Endothelial cell (in vitro differentiated cells): ENCODE results near the gene FBLL1. TPM values are rescaled to one million over a fixed set of nuclear protein-coding genes. Genes with fewer than 3 reads are reported as not detected.
A peak's percentile ranks its signal among the peaks of the same experiment; 100 is the strongest.

Experiments
- DNase-seq: peaks from one replicate; pipeline ENCODE4 v3.0.0; 2021; ENCODE audit warnings: low spot score
- H3K27ac Mint-ChIP-seq: one replicate; pipeline ENCODE4 v1.8.0; 2021; ENCODE audit warnings: mixed read lengths, inconsistent platforms; ENCODE audit not compliant: unreplicated experiment
- H3K27me3 Mint-ChIP-seq: one replicate; pipeline ENCODE4 v1.8.0; 2021; ENCODE audit warnings: mild to moderate bottlenecking, moderate library complexity, mixed read lengths, inconsistent platforms; ENCODE audit not compliant: unreplicated experiment
- H3K36me3 Mint-ChIP-seq: one replicate; pipeline ENCODE4 v1.8.0; 2021; ENCODE audit warnings: mild to moderate bottlenecking, low read depth, mixed read lengths, inconsistent platforms; ENCODE audit not compliant: unreplicated experiment
- H3K4me1 Mint-ChIP-seq: one replicate; pipeline ENCODE4 v1.8.0; 2021; ENCODE audit warnings: mild to moderate bottlenecking, mixed read lengths, inconsistent platforms; ENCODE audit not compliant: unreplicated experiment
- H3K4me3 Mint-ChIP-seq: one replicate; pipeline ENCODE4 v1.8.0; 2021; ENCODE audit warnings: mild to moderate bottlenecking, mixed read lengths, inconsistent platforms; ENCODE audit not compliant: unreplicated experiment
- H3K9me3 Mint-ChIP-seq: one replicate; pipeline ENCODE4 v1.8.0; 2021; ENCODE audit warnings: mixed read lengths, inconsistent platforms; ENCODE audit not compliant: unreplicated experiment
- total RNA-seq: library from RNA; stranded (reverse); fragmentation: NEBNext Ultra II Directional; extraction: Animal tissue kit (Norgen Biotek cat#: 25700); gene quantifications from one replicate; pipeline ENCODE4 v1.2.1, GENCODE V29; 2021; ENCODE audit not compliant: unreplicated experiment
- TF ChIP-seq, protein P1 (sequence below): fragments of 200-600 bp; sonication (generic); IDR thresholded peaks from one replicate; pipeline ENCODE4 v1.5.0; 2021; ENCODE audit warnings: antibody characterized with exemption; ENCODE audit not compliant: unreplicated experiment

Gene FBLL1
- total RNA-seq, 1 donor from 2014 or later: 0.51 TPM

DNA sequence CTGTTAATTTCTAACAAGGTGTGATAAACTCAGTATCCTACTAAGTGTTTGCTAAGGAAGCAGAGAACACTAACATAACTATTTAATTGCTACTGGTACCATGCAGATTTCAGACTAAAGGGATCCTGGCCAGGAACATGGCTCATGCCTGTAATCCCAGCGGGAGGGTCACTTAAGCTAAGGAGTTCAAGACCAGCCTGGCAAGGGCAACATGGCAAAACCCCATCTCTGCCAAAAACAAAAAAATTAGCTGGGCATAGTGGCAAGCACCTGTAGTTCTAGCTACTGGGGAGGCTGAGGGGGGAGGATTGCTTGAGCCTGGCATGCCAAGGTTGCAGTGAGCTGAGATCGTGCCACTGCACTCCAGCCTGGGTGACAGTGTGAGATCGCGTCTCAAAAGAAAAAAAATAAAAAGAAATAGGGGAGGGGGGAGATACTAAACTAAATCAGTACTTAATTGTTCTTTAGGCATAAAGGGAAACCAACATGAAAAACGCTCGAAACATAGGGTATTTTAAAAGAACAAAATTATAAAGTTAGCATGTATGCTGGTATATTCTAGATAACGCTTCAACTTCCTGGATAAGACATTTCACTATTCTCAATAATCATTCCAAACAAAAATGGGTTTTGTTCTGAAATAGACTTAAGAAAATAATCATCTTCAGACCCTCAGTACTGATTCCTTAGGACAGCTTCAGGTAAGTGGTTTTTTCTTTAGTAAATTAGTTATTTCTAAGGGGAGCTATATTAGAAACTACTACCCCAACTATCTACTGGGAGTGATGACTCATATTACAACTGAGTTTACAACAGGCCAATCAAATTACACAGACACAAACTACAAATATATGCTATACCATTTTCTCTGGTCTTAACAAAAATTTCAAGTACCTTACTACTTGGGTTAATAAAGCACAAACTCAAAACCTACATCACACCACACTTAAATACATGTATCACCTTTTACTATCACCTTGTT lies 46.6 kb downstream of the FBLL1 start:
- TF ChIP-seq, protein P1, sequence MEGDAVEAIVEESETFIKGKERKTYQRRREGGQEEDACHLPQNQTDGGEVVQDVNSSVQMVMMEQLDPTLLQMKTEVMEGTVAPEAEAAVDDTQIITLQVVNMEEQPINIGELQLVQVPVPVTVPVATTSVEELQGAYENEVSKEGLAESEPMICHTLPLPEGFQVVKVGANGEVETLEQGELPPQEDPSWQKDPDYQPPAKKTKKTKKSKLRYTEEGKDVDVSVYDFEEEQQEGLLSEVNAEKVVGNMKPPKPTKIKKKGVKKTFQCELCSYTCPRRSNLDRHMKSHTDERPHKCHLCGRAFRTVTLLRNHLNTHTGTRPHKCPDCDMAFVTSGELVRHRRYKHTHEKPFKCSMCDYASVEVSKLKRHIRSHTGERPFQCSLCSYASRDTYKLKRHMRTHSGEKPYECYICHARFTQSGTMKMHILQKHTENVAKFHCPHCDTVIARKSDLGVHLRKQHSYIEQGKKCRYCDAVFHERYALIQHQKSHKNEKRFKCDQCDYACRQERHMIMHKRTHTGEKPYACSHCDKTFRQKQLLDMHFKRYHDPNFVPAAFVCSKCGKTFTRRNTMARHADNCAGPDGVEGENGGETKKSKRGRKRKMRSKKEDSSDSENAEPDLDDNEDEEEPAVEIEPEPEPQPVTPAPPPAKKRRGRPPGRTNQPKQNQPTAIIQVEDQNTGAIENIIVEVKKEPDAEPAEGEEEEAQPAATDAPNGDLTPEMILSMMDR: no peak
- DNase-seq: no peak
- no peak overlapping the region for H3K27ac Mint-ChIP-seq
- peaks cover 5% of the 10 kb centered on the region for H3K36me3 Mint-ChIP-seq
- peak overlapping the region; percentile 10 for H3K4me3 Mint-ChIP-seq
- H3K4me1 Mint-ChIP-seq: peaks cover 32% of the 10 kb centered on the region
- peaks cover 7% of the 10 kb centered on the region for H3K27me3 Mint-ChIP-seq
- H3K9me3 Mint-ChIP-seq: no peaks in the 10 kb centered on the region

DNA sequence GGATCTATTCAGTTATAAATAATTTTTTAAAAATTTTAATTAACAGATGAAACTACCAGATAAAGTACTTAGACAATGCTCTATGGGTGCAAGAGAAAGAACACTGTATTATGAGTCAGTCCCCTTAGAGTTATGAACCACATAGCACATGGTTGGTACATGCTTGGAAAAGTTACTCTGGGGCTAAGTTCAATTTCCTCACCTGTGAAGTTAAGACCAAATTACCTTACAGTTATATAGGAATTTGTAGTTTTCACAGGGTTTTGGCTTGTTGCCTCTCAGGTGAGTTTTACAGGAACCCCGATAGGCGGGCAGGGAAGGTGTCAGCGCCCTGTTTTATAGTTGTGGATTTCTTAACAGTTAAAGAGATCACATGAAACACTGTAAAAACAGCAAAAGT lies 48.9 kb downstream of the FBLL1 start:
- H3K36me3 Mint-ChIP-seq: no peaks in the 10 kb centered on the region
- no peak for DNase-seq
- peaks cover 5% of the 10 kb centered on the region for H3K27me3 Mint-ChIP-seq
- H3K4me1 Mint-ChIP-seq: peaks cover 25% of the 10 kb centered on the region
- H3K27ac Mint-ChIP-seq: peak overlapping the region; percentile 94
- TF ChIP-seq, protein P1: no peak
- H3K9me3 Mint-ChIP-seq: no peaks in the 10 kb centered on the region
- H3K4me3 Mint-ChIP-seq: peak overlapping the region; percentile 99

DNA sequence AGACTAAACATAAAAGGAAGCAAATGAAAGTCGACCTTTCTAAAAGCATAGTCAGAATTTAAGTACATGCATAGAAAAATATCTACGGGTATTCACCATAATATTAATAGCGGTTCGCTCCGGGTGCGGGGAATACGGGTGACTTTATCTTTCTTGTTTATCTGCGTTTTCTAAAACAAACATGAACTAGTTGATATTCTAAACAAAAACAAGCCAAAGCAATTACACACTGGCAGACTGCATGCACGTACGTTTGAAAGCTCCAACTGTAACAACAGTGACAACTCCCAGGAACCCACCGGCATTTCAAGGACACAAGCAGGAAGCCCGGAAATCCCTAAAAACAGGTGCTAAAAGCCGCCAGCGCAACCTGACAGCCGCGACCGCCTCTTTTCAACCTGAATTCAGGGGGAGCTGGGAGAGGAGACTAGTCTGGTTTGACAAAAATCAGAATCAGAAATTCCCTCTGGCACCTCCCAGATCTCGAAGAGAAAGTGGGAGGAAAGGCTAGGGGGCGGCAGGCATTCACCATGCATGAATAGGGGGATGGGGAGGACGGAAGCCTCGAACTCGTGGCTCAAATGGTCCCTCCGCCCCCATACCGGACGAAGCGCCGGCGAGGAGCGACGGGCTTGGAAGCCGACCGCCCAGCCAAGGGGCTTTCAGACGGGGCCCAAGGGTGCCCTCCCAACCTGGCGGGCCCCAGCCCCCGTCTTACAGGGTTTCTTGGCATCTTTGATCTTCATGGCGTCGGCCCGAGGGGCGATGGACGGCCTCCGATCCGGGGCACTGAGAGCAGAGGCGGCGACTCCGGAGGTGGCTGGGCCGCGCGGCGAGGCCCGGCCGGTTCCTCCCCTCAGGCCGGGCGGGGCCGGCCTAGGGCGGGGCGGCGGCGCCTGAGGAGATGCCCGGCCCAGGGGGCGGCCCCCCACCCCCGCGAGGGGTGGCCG lies 49.7 kb downstream of the FBLL1 start, which contains the start of gene PANK3:
Gene PANK3 (minus strand): TSS at position 831 of the 950 bp plus-strand sequence. CDS start 85 bp downstream, at position 746.
- Mint-ChIP-seq H3K27me3 (peaks cover 7% of the 10 kb centered on the region), H3K4me3 (peak within 1 kb of the TSS; percentile 99), H3K36me3 (no peaks in the 10 kb centered on the region), H3K4me1 (peaks cover 25% of the 10 kb centered on the region), H3K27ac (peak within 1 kb of the TSS; percentile 94), H3K9me3 (no peaks in the 10 kb centered on the region)
- peak; percentile 65 for DNase-seq
- TF ChIP-seq, protein P1: no peak

DNA sequence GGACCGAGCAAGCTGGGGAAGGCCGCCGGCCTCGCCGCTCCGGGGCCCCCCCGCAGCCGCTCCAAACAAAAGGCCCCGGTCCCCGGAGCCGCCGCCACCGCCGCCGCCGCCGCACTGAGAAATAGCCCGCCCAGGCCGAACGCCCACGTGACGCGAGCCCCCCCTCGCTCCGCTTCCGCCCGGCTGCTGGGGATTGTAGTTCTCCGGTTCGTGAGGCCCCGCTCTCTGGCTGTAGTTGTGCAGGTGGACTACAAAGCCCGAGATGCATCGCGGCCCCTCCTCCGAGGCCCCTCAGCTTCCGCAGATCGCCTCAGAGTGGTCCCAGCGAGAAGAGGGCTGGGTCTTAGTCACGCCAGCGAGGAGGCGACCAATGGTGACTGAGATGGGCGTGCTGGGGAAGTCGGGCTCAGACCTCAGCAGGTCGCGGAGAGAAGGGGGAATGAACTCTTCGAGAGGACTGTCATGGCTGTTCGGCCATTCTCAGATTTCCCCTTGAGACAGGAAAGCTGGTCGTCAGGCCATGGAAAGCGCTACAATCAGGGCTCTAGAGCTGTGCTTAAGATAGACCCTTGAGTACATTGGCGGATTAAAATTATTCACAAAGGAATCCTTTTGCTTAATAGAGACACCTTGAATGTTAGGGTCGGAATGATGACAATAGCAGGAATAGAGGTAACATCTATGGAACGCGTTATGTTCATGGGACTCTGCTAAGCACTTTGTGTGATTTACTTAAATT lies 50.6 kb downstream of the FBLL1 start:
- Mint-ChIP-seq H3K4me3 (peak overlapping the region; percentile 83), H3K27me3 (peaks cover 7% of the 10 kb centered on the region), H3K9me3 (no peaks in the 10 kb centered on the region), H3K4me1 (peaks cover 25% of the 10 kb centered on the region), H3K36me3 (no peaks in the 10 kb centered on the region), H3K27ac (peak overlapping the region; percentile 93)
- peak; percentile 98 for DNase-seq
- TF ChIP-seq, protein P1: no peak
